ENCODE measurements around the gene L3MBTL2. TPM values are rescaled to one million over a fixed set of nuclear protein-coding genes. Genes with fewer than 3 reads are reported as not detected.

The L3MBTL2 gene
- 10 to 100 TPM; 17.7 to 25.0 (median 18.9) TPM for total RNA-seq
- long read RNA-seq, donor 1, transcript L3MBTL2-201 (17 exons, 3,296 nt) = major isoform, 39 of 58 reads
- long read RNA-seq, donor 1, partial matches to known transcripts = 9 of 58 reads
- long read RNA-seq, donor 1, other reads (novel, unspliced or antisense) = 10 of 58 reads
- long read RNA-seq, donor 2, partial matches to known transcripts = 9 of 11 reads
- long read RNA-seq, donor 2, other reads (novel, unspliced or antisense) = 1 of 11 reads

- no peaks in the 10 kb centered on the region for H3K36me3 ChIP-seq (ENCODE audit: low read depth)
- peaks cover 8% of the 10 kb centered on the region for H3K4me1 ChIP-seq (ENCODE audit: low read depth)
- no peaks in the 10 kb centered on the region for H3K9me3 ChIP-seq
- TF ChIP-seq CTCF (IDR thresholded peaks at IDR 0.05) = no peak
- peak; percentile 100 for ATAC-seq
- intact Hi-C loops (cut with DNase I, micrococcal nuclease) = no loop called here
- peak; percentile 98 to 99 (median 98) for DNase-seq
- peak within 1 kb of the TSS; percentile 74 for H3K4me3 ChIP-seq
Observed at GRCh38 chr22:41204992-41205900, at the start of gene L3MBTL2. TSS of gene L3MBTL2 (plus strand) at chr22:41205312. CDS start at chr22:41205363, 51 bp downstream.

- ATAC-seq = no peak
- Histone ChIP-seq H3K9me3 (no peaks in the 10 kb centered on the region), H3K36me3 (ENCODE audit: low read depth) (peaks cover 20% of the 10 kb centered on the region), H3K4me3 (no peak overlapping the region), H3K4me1 (ENCODE audit: low read depth) (no peaks in the 10 kb centered on the region)
- TF ChIP-seq CTCF (IDR thresholded peaks at IDR 0.05) = no peak
- intact Hi-C loops (cut with DNase I, micrococcal nuclease) = no loop called here
- DNase-seq = no peak
Observed at GRCh38 chr22:41157083-41157482, 48.0 kb upstream of the L3MBTL2 start.

GRCh38 chr22:41169157-41169556 lies 36.0 kb upstream of the L3MBTL2 start:
- ATAC-seq (no peak), DNase-seq (no peak)
- no peaks in the 10 kb centered on the region for H3K4me1 ChIP-seq (ENCODE audit: low read depth)
- H3K36me3 ChIP-seq (ENCODE audit: low read depth) = peaks cover 32% of the 10 kb centered on the region
- intact Hi-C loops (cut with DNase I, micrococcal nuclease) = no loop called here
- no peak overlapping the region for H3K4me3 ChIP-seq
- no peaks in the 10 kb centered on the region for H3K9me3 ChIP-seq
- no peak for TF ChIP-seq CTCF (IDR thresholded peaks at IDR 0.05)

GRCh38 chr22:41171996-41172395 lies 33.1 kb upstream of the L3MBTL2 start:
- no peaks in the 10 kb centered on the region for H3K4me1 ChIP-seq (ENCODE audit: low read depth)
- no peak overlapping the region for H3K4me3 ChIP-seq
- H3K36me3 ChIP-seq (ENCODE audit: low read depth) = peaks cover 42% of the 10 kb centered on the region
- H3K9me3 ChIP-seq = no peaks in the 10 kb centered on the region
- intact Hi-C loops (cut with DNase I, micrococcal nuclease) = no loop called here
- no peak for ATAC-seq
- TF ChIP-seq CTCF (IDR thresholded peaks at IDR 0.05) = no peak
- no peak for DNase-seq

GRCh38 chr22:41175546-41175945 lies 29.6 kb upstream of the L3MBTL2 start:
- Histone ChIP-seq H3K4me1 (ENCODE audit: low read depth) (no peaks in the 10 kb centered on the region), H3K36me3 (ENCODE audit: low read depth) (peaks cover 34% of the 10 kb centered on the region), H3K4me3 (no peak overlapping the region), H3K9me3 (no peaks in the 10 kb centered on the region)
- TF ChIP-seq CTCF (IDR thresholded peaks at IDR 0.05) = no peak
- ATAC-seq (no peak), DNase-seq (no peak)
- intact Hi-C loops (cut with DNase I, micrococcal nuclease) = no loop called here
